NCI-H1092 treated with DMSO at 0.1 percent for 48 hours (cell line): ENCODE measurements around the gene EHMT1.

ENCODE experiments used
- DNase-seq: peaks from one replicate; lab custom pipeline; 2025; lab: John Stamatoyannopoulos, UW

EHMT1 gene

DNA sequence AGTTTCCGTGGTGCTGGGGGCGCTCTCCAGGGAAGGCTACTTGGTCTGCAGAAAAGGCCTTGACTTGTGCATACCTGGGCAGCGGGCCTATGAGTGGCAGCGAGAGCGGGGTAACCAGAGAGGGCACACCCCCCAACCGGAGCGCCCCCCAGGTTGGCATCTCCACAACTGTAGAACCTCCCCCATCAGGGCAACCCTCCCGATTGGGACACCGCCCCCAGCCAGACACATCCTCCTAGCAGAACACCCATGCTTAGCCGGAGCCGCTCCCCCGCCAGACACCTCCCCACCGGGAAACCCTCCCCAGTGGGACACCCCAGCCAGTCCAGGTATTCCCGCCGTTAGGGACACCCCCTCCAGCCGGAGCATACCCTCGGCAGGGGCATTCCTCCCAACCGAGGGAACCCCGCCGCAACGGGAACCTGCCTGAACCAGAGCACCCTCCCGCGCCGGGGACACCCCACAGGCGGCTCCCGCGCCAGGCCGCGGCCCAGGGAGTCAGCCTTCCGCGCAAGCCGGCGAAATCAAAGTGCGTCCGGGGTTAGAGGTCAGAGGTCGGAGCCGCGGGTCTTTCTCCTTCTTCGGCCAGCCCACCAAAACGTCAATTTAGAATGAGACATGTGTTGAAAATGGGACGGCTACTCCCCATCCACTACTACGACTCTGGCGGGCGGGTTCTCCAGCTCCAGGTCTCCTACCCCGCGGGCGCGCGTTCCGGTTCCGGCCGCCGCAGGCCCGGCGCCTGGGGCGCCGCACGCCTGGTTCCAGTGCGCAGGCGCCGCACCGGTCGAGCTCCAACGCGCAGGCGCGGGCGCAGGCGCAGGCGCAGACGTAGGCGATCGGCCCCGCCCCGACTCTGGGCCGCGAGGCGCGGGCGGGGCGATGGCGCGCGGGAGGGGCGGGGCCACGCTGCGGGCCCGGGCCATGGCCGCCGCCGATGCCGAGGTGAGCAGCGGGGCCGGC is at the start of gene EHMT1:
Gene EHMT1, plus strand, starts transcription at position 901 of the 963 bp plus-strand sequence. Its CDS starts 24 bp downstream, at position 925.
- peak; percentile 85 for DNase-seq

DNA sequence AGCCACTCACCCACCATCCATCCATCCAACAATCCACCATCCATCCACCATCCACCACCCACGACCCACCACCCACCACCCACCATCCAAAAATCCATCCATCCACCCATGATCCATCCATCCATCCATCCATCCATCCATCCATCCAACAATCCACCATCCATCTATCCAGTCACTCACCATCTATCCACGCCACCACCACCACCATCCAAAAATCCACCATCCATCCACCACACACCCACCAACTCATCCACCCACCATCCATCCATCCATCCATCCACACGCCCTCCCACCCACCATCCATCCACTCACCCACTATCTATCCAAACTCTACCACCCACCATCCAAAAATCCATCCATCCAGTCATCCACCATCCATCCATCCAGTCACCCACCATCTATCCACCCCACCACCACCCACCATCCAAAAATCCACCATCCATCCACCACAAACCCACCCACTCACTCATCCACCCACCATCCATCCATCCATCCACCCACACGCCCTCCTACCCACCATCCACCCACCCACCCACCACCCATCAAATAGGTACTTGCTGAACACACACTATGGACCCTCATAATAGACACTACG is 49.1 kb upstream of the EHMT1 start:
- no peak for DNase-seq

DNA sequence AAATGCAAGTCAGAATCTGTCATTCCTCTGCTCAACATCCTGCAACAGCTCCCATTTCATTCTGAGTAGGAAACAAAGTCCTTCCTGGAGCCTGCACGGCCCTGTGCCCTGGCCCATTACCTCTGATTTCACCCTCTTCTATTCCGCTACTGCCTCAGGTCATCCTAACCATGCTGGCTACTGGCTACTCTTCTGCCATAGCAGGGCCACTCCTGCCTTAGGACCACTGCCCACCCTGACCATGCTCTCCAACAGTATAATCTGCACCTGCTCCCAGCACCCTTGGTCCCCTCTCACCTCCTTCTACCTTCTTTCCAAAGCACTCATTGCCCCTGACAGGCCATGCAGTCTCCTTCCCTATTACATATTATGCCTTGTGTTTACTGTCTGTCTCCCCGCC is 48.2 kb upstream of the EHMT1 start:
- no peak for DNase-seq

DNA sequence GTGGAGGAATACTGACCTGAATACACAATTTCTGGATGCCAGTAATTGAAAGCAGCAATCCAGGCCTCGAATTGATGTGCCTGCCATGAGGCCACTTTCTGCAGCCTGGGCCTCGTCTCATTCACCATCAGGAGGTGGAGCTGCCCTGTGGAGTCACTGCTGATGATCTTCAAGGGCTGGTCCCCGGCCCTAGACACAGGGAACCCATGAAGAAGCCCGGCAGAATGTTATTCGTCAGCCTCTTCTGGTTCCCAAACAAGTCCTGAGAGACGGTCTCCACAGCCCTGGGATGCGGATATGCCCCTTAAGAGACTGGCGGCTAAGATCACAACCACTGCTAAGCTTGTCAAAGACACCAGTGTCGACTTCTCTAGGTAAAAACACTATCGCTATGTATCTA is 44.6 kb upstream of the EHMT1 start:
- no peak for DNase-seq

DNA sequence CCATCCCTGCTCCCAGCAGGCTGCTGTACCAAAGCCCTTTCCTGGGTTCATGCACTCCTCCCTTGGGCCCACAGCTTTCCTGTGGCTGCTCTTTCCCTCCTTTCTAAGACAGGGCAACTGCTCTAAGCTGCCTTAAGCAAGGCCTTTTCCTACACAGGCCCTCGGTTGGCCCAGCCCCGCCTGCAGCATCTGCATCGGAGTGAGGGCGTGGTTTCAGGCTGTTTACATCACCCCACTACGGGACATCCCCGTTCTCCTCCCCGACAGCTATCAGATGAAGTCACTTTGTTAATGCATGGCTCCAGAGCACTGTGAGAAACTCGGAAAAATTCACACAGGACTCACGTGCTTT is 43.5 kb upstream of the EHMT1 start:
- no peak for DNase-seq

DNA sequence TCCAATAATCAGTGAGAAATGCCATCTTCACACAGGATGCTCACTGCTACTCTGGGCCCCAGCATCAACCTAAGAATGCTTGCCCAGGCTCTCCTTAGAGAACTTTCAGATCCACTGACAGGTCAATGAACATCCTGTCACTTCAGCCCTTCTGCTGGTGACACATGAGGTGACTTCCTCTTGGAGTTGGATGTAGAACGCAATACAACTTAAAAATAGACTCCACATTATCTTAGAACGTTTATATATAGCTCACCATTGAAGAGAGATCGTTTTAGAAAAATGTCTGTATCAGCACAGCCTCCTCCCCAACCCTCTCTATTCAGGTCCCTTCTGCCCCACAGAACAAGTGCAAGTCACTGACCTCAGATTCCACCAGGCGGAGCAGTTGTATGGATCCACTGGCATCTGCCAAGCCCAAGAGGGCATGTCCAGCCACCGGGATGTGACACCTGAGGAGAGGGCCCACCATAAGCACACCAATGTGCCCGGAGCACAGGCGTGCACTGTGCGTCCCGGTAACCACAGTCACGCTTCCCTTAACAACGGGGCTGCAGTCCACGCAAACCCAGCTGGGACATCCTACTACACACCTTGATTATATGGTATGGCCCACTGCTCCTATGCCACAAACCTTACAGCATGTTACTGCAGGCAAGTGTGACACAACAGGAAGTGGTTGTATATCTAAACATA is 42.9 kb upstream of the EHMT1 start:
- no peak for DNase-seq

DNA sequence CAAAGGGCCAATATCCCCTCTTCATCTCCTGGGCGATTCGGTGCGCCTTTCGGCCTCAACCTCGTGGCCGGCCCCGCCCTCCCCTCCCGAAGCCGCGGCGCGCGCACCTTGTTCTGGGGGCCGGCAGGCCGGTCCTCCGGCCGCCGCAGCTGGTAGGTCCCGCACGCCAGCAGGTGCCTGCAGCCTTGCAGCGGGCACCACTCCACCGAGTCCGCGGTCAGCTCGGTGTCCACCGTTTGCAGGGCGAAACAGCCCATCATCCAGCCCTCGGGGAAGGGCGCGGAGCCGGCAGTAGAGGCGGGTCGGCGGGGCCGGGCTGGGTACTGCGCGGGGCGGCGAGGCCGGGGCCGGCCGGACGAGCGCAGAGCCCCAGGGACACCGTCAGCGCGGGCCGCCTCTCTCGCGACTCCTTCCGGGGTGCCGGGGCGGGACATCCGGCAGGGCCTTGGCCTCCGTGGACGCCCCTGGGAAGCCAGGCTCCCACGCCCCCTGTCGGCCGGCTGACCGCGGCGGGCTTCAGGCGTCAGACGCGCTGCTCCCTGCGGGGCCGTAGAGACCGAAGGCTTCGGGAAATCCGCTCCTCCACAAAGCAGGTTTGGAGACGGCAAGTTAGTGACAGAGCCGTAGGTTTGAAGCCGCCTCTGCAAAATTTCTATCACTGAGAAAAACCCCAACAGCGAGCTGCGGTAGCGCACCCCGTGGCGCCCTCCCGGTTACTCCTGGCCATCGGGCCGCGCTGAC is 40.1 kb upstream of the EHMT1 start, which contains the start of gene DPH7:
Gene DPH7, minus strand, starts transcription at position 408 of the 741 bp plus-strand sequence. Its CDS starts 148 bp downstream, at position 260.
- peak; percentile 87 for DNase-seq

DNA sequence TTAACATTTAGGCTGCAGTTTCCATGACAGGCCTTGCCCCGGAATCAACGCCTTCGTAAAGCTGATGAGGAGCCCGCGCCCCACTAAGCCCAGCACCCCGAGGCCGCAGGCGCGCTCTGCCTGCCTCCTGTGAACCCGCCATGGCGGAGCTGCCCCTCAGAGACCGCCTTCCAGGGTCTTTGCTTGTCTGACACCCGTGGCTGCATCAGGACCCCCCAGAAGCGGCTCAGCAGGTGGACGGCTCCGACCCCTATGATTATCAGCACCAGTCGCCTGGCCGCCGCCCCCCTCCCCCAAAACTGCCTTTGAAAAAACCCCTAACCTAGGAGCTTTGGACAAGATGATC is 39.6 kb upstream of the EHMT1 start:
- no peak for DNase-seq

DNA sequence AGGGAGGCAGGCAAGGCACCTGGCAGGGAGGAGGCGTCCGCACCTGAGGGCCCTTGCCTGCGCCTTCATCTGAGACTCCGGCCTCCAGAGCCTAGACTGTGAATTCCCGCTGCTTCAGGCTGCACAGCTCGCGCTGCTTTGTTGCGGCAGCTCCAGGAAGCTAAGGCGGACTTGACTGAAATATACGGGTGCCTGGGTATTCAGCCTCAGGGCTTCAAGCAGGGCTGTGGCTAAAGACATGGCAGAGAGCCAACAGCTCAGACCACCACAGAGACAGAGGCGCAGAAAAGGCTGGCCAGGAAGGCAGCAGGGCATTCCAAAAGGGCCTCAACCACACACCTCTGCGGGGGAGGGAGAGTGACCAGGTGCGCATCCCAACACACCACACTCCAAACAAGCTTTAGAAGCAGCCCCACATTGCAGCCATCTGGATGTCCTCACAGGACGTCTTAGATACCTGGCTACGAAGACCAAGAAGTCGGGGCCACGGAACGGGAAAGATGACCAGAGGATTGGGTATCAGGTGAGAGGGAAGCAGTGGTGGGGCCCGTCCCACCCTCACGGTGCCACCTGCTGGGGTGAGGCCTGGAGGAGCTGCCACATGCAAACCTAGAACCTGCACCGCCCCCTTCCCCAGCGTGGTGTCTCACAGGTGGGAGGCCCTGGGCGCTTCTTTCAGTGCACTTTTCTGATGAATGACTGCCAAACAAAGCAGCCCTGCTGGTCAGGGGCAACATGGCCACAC is 38.4 kb upstream of the EHMT1 start:
- no peak for DNase-seq

DNA sequence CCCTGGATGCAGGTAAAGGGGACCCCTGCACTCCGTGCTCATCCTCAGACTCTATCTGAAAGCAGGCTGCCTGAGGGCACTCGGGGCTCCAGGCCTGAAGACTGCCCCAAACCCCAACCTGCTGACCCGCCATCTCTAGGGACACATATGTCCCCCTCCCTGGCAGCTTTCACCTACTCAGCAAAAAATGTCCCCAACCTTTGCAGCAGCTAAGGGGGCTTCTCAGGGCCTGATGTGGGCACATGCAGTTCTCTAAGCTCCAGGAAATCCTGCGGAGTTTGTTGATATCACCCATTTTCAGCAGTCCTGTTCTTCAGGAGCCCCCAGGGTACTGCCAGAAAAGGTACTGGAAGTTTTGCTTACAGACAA is 37.9 kb upstream of the EHMT1 start:
- DNase-seq, result no peak

DNA sequence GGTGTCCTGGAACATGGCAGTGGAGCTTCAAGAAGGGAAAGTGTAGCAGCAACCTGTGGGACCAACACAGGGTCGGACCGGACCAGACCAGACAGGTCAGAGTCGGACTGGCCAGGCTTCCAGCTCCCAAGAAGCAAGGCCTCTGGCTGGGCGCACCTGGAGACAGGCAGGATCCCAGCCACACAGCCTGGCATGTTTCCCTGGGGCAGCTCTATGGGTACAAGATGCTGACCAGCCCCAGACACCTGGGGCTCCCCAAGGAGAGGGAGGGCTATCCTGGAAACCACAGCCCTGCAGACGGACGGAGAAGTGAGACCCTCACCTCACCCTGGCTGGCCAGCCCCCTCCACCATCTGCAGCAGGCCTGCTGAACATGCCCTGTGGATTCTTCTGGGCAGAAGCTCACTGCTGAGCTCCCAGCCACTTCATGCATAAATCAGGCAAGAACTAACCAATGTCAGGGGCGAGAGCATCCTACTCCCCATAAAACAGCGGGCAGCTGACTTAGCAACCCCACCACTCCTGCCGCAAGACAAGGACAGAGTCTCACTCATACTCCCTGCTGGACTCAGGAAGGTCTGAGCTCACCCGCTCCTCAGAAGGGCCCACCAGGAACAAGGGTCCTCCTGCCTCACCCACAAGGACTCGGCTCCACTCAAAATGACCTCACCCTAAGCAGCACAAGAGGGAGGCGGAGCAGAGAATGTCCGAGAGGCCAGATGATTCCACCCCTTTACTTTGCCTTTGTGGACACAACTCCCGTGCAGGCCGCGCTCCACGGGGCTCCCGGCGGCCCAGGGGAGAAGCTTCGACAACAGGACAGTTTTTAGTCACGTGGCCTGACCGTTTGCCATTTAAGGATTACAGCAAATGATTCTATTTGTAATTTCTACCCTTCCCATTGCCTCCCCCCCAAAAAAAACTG is 37.2 kb upstream of the EHMT1 start:
- no peak for DNase-seq

DNA sequence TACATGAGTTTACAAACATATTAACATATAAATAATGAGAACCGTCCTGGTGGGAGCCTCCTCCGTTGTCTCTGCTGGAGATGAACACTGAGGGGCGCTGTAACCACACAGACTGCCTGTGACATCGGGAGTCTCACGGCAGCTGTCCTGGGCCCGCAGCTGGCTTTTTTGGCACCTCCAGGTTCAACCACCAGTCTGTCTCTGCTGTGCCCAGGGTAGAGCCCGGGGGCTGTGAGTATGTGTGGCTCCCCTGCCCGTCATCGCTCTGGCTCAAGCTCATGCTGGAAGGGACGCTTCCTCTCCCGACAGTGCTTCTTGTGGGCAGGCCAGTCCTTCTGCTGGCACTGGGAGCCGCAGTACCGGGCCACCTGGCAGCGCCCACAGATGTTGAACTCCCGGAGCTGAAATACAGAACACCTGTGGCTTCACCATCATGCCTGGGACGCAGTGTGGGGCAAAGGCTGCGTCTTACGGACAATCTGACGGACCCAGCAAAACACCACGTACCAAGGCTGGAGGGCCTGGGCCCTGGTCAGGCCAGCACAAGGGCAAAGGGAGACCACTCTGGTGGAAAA is 36.4 kb upstream of the EHMT1 start:
- no peak for DNase-seq

DNA sequence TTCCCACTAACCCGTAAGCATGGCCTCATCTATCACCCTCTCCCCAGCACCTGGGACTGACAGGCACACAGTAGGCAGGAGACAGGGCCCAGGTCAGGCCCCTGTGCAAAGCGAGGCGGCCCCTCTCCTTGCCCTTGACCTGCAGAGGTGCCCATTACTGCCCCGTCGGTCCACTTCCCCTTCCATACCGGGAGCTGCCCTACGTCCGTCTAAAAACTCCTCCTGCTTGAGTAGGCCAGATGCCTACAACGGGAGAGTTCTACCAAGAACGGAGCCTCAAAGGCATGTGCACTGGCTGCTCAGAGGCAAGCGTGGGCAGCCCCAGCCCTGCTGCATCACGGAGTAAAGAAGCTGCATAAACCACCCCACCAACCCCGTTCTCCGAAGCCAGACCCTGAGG is 35.5 kb upstream of the EHMT1 start:
- DNase-seq, result no peak

DNA sequence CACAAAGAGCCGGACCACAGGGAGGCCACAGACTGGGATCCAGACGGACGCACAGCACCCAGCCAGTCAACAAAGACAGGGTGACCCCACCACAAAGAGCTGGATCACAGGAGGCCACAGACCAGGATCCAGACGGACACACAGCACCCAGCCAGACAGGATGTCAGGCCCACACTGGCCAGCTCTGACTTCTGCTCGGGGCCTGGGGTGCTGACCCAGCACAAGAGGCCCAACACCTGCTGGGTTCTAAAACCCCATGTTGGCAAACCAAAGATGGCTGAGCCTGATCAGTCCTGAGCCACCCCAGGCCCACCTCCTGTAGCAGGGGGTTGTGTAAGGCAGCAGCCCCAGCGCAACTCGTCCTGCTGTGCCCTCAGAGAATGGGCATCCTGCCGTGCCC is 34.8 kb upstream of the EHMT1 start:
- no peak for DNase-seq

DNA sequence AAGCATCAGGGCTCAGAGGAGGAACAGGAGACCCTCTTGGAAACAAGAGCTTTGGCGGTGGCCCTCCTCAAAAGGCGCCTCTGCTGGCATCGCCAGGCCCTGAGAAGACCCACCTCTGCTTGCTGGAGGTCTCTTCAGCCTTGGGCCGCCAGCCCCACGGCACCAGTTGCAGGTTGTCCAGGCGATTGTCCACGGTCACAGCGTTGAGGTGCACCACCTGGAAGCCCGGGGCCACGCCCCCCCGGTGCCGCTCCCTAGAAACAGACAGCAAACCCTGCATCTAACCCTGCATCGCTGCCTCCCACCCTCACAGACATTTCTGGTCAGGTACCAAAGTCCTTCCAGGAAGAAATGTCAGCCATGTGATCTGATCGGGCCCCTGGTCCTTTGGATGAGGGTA is 32.0 kb upstream of the EHMT1 start:
- DNase-seq, result no peak

DNA sequence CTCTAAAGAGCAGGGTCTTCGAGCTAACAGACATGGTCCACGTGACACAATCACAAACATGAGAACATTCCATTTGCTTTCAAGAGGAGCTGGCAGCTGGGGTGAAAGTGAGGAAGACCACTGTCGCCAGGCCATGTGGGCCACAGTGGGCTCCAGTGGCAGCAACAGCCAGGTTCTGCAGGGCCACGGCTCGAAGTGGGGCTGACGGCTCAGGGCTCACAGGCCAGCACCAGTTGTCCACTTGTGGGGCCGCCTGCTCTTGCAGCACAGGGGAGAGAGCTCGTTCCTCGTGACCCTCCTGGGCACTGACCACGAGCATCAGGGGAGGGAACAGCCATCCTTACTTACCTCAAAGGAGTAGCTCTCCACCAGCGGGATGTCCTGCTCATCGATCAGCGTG is 30.5 kb upstream of the EHMT1 start:
- DNase-seq, result no peak

DNA sequence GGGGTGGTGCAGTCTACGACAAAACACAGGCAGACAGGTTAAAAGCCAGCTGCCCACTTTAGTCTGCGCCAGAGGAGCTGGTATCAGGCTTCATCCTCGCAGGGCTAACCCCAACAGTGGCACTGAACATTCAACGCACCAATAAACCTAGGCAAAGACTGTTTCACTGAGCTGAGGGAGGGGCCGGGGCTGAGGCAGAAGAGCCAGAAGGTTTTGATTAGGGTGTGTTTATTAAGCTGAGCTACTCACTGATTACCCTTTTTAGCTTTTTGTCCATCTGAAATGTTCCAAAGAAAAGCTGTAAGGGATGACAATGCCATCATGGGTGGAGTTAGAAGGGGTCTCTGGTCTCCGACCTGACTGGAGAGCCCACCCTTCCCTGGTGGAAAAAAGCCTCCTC is 29.9 kb upstream of the EHMT1 start:
- no peak for DNase-seq

DNA sequence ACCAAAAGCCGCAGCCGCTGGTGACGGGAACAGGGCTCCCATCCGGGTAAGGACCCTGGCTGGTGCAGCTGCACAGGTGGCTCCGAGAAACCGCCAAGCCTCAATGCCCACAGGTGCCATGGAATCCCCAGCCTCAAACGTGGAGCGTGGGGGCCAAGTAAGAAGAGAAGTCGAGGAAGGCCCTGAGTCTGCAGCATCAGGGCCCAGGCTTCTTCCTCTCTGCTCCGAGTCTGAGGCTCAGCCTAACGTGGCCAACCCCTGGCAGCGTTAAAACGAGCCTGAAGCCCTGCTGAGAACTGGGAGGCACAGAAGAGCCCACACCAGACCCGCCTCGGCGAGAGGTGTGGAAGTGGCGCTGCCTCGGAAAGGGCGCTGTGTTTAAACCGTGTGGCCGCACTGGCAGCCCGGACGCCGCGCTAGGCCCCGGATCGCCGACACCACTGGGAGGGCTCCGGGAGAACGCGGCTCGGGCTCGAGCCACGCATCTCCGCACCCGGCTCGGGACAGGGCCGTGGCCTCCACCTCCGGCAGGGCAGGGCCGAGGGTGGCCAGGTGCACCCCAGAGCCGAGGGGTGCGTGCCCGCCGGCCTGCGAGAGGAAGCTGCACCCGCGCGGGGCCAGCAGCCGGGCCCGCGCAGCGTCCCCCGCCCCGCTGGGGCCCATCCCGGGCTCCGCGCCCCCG is 29.2 kb upstream of the EHMT1 start:
- DNase-seq, result no peak

DNA sequence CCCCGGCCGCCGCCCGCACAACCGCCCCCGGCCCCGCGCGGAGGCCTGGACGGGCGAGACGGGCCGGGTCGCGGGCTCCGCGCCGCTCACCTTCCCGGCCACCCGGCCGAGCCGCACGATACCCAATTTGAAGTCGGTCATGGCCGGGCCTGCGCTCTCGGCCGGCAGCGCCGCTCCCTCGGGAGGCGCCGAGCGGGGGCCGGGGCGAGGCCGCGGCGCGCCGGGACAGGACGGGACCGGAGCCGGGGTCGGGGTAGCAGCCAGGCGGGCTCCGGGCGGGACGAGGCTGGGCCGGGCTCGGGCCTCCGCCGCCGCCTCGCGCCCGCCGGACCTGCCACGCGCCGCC is 28.7 kb upstream of the EHMT1 start:
- no peak for DNase-seq
